Astrocyte of the spinal cord (primary cell): ENCODE results near the gene SLC35F3.

Experiments
- DNase-seq: peaks from one replicate; pipeline ENCODE4 v3.0.0; 2011; ENCODE audit warnings: low read depth, low spot score
- H3K4me3 ChIP-seq: 2 replicates; pipeline ENCODE4 v1.5.1; 2011; ENCODE audit warnings: low read depth, mild to moderate bottlenecking, low read length, moderate library complexity
- in situ Hi-C: cut with HindIII; loops from 2 replicates; pipeline ENCODE4 v1.10.0; 2017; ENCODE audit warnings: low sequenced_read_pairs
- TF ChIP-seq, protein P1 (sequence below): IDR thresholded peaks from 2 replicates; pipeline ENCODE4 v1.5.1; 2012; ENCODE audit warnings: low read depth, mild to moderate bottlenecking, low read length, inconsistent platforms

Gene SLC35F3

DNA sequence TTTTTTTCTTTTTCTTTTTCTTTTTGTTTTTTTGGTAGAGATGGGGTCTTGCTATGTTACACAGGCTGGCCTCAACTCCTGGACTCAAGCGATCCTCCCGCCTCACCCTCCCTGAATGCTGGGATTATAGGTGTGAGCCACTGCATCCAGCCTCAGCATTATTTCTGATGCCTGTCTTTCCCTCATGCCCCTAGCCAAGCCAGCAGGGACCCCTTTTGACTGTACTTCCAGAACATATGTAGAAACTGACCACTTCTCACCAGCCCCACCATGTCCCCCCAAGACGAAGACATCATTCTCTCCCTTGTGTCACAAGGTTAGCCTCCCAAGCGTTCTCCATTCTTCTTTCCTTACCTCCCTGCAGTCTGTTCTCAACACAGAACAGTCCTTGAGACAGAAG is 360.8 kb downstream of the SLC35F3 start:
- DNase-seq, result no peak
- TF ChIP-seq, protein P1, sequence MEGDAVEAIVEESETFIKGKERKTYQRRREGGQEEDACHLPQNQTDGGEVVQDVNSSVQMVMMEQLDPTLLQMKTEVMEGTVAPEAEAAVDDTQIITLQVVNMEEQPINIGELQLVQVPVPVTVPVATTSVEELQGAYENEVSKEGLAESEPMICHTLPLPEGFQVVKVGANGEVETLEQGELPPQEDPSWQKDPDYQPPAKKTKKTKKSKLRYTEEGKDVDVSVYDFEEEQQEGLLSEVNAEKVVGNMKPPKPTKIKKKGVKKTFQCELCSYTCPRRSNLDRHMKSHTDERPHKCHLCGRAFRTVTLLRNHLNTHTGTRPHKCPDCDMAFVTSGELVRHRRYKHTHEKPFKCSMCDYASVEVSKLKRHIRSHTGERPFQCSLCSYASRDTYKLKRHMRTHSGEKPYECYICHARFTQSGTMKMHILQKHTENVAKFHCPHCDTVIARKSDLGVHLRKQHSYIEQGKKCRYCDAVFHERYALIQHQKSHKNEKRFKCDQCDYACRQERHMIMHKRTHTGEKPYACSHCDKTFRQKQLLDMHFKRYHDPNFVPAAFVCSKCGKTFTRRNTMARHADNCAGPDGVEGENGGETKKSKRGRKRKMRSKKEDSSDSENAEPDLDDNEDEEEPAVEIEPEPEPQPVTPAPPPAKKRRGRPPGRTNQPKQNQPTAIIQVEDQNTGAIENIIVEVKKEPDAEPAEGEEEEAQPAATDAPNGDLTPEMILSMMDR, result no peak
- H3K4me3 ChIP-seq, result no peak overlapping the region
- in situ Hi-C loops, result no loop called here

GRCh38 chr1:234265861-234266260 is 361.4 kb downstream of the SLC35F3 start:
- DNase-seq, result no peak
- no peak overlapping the region for H3K4me3 ChIP-seq
- TF ChIP-seq, protein P1, result no peak
- in situ Hi-C loops, result no loop called here

- no peak overlapping the region for H3K4me3 ChIP-seq
- in situ Hi-C loops, result no loop called here
- no peak for DNase-seq
- TF ChIP-seq, protein P1, result no peak
Measured at GRCh38 chr1:234270093-234270492, 365.6 kb downstream of the SLC35F3 start.

- TF ChIP-seq, protein P1, result no peak
- in situ Hi-C loops, result no loop called here
Measured at GRCh38 chr1:234270581-234271242, 366.2 kb downstream of the SLC35F3 start.

DNA sequence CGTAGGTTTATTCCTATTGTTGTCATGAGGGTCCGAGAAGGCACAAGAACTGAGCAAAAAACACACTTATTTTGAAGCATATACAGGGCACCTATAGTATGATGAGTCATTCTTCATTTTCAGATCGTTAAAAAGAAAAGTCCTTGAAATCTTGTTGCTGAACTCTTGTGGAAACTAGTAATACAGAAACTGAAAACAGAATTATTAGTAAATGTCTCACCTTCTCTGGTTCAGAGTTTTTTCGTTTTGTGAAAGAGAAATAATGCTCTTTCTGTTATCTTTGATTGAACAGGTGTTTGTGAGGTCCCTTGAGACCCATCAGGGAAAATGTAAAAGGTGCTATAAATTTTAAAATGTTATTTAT is 366.7 kb downstream of the SLC35F3 start:
- in situ Hi-C loops, result no loop called here
- no peak overlapping the region for H3K4me3 ChIP-seq
- TF ChIP-seq, protein P1, result no peak
- DNase-seq, result no peak

More at GRCh38 chr1:234270581-234271242, 366.2 kb downstream of the SLC35F3 start:
- peak; percentile 26 for DNase-seq
- H3K4me3 ChIP-seq, result no peak overlapping the region

GRCh38 chr1:234272656-234273312 is 368.3 kb downstream of the SLC35F3 start:
- DNase-seq, result no peak
- TF ChIP-seq, protein P1, result no peak
- in situ Hi-C loops, result no loop called here
- no peak overlapping the region for H3K4me3 ChIP-seq
